Measurements from ENCODE around the gene CLCC1. TPM values are rescaled to one million over a fixed set of nuclear protein-coding genes. Genes with fewer than 3 reads are reported as not detected.

Gene CLCC1
- total RNA-seq, 2 donors from 2014 or later: 16.2 to 17.6 TPM

GRCh38 chr1:108960719-108961118, 2.6 kb downstream of the CLCC1 start:
- TF ChIP-seq, protein P1, sequence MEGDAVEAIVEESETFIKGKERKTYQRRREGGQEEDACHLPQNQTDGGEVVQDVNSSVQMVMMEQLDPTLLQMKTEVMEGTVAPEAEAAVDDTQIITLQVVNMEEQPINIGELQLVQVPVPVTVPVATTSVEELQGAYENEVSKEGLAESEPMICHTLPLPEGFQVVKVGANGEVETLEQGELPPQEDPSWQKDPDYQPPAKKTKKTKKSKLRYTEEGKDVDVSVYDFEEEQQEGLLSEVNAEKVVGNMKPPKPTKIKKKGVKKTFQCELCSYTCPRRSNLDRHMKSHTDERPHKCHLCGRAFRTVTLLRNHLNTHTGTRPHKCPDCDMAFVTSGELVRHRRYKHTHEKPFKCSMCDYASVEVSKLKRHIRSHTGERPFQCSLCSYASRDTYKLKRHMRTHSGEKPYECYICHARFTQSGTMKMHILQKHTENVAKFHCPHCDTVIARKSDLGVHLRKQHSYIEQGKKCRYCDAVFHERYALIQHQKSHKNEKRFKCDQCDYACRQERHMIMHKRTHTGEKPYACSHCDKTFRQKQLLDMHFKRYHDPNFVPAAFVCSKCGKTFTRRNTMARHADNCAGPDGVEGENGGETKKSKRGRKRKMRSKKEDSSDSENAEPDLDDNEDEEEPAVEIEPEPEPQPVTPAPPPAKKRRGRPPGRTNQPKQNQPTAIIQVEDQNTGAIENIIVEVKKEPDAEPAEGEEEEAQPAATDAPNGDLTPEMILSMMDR (IDR thresholded peaks at IDR 0.05): no peak
- TF ChIP-seq POLR2A (IDR thresholded peaks at IDR 0.05): no peak
- Histone ChIP-seq H3K27ac (no peak overlapping the region), H3K4me1 (peaks cover 27% of the 10 kb centered on the region), H3K4me3 (no peak overlapping the region), H3K9me3 (no peaks in the 10 kb centered on the region), H3K36me3 (replicated peaks in 1 of 2; ENCODE audit: insufficient read depth in 1 of 2, low read depth in 2 of 2) (no peaks in the 10 kb centered on the region), H3K27me3 (no peaks in the 10 kb centered on the region)
- intact Hi-C loops (cut with DNase I): no loop called here
- DNase-seq: no peak
- WGBS, 2 donors: 87% methylated on average over 5 of the region's 5 CpGs
- no peak for ATAC-seq

DNA sequence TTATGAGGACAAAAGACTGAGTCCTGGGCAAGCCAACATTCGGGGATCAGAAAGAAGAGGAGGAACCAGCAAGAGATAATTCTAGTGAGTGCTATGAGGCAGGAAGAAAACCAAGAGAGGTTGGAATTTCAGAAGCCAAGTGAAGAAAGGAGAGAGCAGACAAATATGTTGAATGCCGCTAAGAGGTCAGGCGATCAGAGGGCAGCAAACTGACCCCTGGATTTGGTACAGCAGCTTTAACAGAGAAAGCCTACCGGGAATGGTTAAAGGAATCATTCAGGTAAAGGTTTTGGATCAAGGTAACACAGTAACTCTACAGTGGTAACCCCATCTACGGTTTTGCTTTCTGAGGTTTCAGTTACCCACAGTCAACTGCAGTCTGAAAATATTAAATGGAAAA, 5.4 kb downstream of the CLCC1 start:
- 91 to 93% methylated on average over 5 of the region's 5 CpGs for WGBS, 2 donors
- Histone ChIP-seq H3K4me1 (peaks cover 36% of the 10 kb centered on the region), H3K27ac (no peak overlapping the region), H3K36me3 (replicated peaks in 1 of 2; ENCODE audit: insufficient read depth in 1 of 2, low read depth in 2 of 2) (peaks cover 0 to 2% of the 10 kb centered on the region in 2 donors), H3K9me3 (no peaks in the 10 kb centered on the region), H3K4me3 (no peak overlapping the region), H3K27me3 (no peaks in the 10 kb centered on the region)
- TF ChIP-seq, protein P1 (IDR thresholded peaks at IDR 0.05): no peak
- no peak for TF ChIP-seq POLR2A (IDR thresholded peaks at IDR 0.05)
- intact Hi-C loops (cut with DNase I): no loop called here
- ATAC-seq (no peak), DNase-seq (no peak)

GRCh38 chr1:108955881-108956280, 7.4 kb downstream of the CLCC1 start:
- 68 to 100% methylated on average over 2 to 3 of the region's 3 CpGs for WGBS, 2 donors
- TF ChIP-seq, protein P1 (IDR thresholded peaks at IDR 0.05): no peak
- TF ChIP-seq POLR2A (IDR thresholded peaks at IDR 0.05): no peak

GRCh38 chr1:108955111-108955510, 8.2 kb downstream of the CLCC1 start:
- ATAC-seq (no peak), DNase-seq (no peak)
- H3K36me3 ChIP-seq (replicated peaks in 1 of 2; ENCODE audit: insufficient read depth in 1 of 2, low read depth in 2 of 2): peaks cover 0 to 2% of the 10 kb centered on the region in 2 donors
- peaks cover 15% of the 10 kb centered on the region for H3K4me1 ChIP-seq
- 88 to 96% methylated on average over 3 of the region's 3 CpGs for WGBS, 2 donors
- H3K27me3 ChIP-seq: no peaks in the 10 kb centered on the region
- no peak overlapping the region for H3K4me3 ChIP-seq
- H3K9me3 ChIP-seq: no peaks in the 10 kb centered on the region
- no peak for TF ChIP-seq POLR2A (IDR thresholded peaks at IDR 0.05)
- TF ChIP-seq, protein P1 (IDR thresholded peaks at IDR 0.05): no peak
- intact Hi-C loops (cut with DNase I): no loop called here
- H3K27ac ChIP-seq: no peak overlapping the region

More at GRCh38 chr1:108955881-108956280, 7.4 kb downstream of the CLCC1 start:
- Histone ChIP-seq H3K36me3 (replicated peaks in 1 of 2; ENCODE audit: insufficient read depth in 1 of 2, low read depth in 2 of 2) (peaks cover 0 to 2% of the 10 kb centered on the region in 2 donors), H3K4me3 (no peak overlapping the region), H3K9me3 (no peaks in the 10 kb centered on the region), H3K4me1 (peaks cover 22% of the 10 kb centered on the region), H3K27ac (no peak overlapping the region), H3K27me3 (no peaks in the 10 kb centered on the region)
- DNase-seq (no peak), ATAC-seq (no peak)
- intact Hi-C loops (cut with DNase I): no loop called here

DNA sequence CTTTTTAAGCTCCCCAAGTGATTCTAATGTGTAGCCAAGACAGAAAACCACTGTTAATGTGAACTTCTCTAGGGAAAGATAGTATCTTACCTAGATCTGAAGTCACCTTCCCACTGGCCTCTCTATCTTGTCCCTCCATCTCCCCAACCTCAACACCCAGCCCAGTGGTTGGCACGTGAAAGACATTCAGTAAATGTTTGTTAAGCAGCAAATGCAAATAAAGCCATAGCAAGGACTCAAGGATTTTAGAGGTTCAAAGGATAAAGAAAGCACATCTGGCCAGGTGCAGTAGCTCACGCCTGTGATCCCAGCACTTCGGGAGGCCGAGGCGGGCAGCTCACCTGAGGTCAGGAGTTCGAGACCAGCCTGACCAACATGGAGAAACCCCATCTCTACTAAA, 9.8 kb downstream of the CLCC1 start:
- Histone ChIP-seq H3K4me1 (peaks cover 10% of the 10 kb centered on the region), H3K27ac (no peak overlapping the region), H3K27me3 (no peaks in the 10 kb centered on the region), H3K9me3 (no peaks in the 10 kb centered on the region), H3K36me3 (replicated peaks in 1 of 2; ENCODE audit: insufficient read depth in 1 of 2, low read depth in 2 of 2) (peaks cover 0 to 2% of the 10 kb centered on the region in 2 donors), H3K4me3 (no peak overlapping the region)
- no peak for ATAC-seq
- 56 to 69% methylated on average over 5 to 6 of the region's 6 CpGs for WGBS, 2 donors
- no peak for DNase-seq
- intact Hi-C loops (cut with DNase I): no loop called here
- TF ChIP-seq POLR2A (IDR thresholded peaks at IDR 0.05): no peak
- TF ChIP-seq, protein P1 (IDR thresholded peaks at IDR 0.05): no peak
